ENCODE measurements around the gene BCKDK.

BCKDK gene

GRCh38 chr16:31084584-31085302 is 23.4 kb upstream of the BCKDK start:
- no peak overlapping the region for H3K9ac ChIP-seq (ENCODE audit: low read depth, low read length)
- no peaks in the 10 kb centered on the region for H3K4me1 ChIP-seq (ENCODE audit: insufficient read depth, low read length)

GRCh38 chr16:31085411-31085810 is 22.8 kb upstream of the BCKDK start:
- Histone ChIP-seq H3K9ac (ENCODE audit: low read depth, low read length) (no peak overlapping the region), H3K4me1 (ENCODE audit: insufficient read depth, low read length) (no peaks in the 10 kb centered on the region), H3K36me3 (ENCODE audit: insufficient read depth, low read length) (0 out of 2 replicates have a peak, but pooled peaks cover 6% of the 10 kb centered on the region), H3K9me3 (ENCODE audit: control insufficient read depth, insufficient read depth, low read length) (no peaks in the 10 kb centered on the region)

More at GRCh38 chr16:31084584-31085302, 23.4 kb upstream of the BCKDK start:
- peaks cover 4% of the 10 kb centered on the region; the same call in 1 of the 2 replicates for H3K36me3 ChIP-seq (ENCODE audit: insufficient read depth, low read length)
- H3K9me3 ChIP-seq (ENCODE audit: control insufficient read depth, insufficient read depth, low read length) = no peaks in the 10 kb centered on the region

GRCh38 chr16:31085873-31086628 is 22.1 kb upstream of the BCKDK start:
- no peaks in the 10 kb centered on the region for H3K4me1 ChIP-seq (ENCODE audit: insufficient read depth, low read length)
- H3K9ac ChIP-seq (ENCODE audit: low read depth, low read length) = no peak overlapping the region
- 0 out of 2 replicates have a peak, but pooled peaks cover 9% of the 10 kb centered on the region for H3K36me3 ChIP-seq (ENCODE audit: insufficient read depth, low read length)
- no peaks in the 10 kb centered on the region for H3K9me3 ChIP-seq (ENCODE audit: control insufficient read depth, insufficient read depth, low read length)

GRCh38 chr16:31086629-31086906 is 21.6 kb upstream of the BCKDK start:
- H3K36me3 ChIP-seq (ENCODE audit: insufficient read depth, low read length) = 0 out of 2 replicates have a peak, but pooled peaks cover 9% of the 10 kb centered on the region
- no peaks in the 10 kb centered on the region for H3K9me3 ChIP-seq (ENCODE audit: control insufficient read depth, insufficient read depth, low read length)
- H3K9ac ChIP-seq (ENCODE audit: low read depth, low read length) = no peak overlapping the region
- H3K4me1 ChIP-seq (ENCODE audit: insufficient read depth, low read length) = no peaks in the 10 kb centered on the region

GRCh38 chr16:31087481-31087880 is 20.7 kb upstream of the BCKDK start:
- Histone ChIP-seq H3K36me3 (ENCODE audit: insufficient read depth, low read length) (0 out of 2 replicates have a peak, but pooled peaks cover 9% of the 10 kb centered on the region), H3K9ac (ENCODE audit: low read depth, low read length) (no peak overlapping the region), H3K9me3 (ENCODE audit: control insufficient read depth, insufficient read depth, low read length) (no peaks in the 10 kb centered on the region), H3K4me1 (ENCODE audit: insufficient read depth, low read length) (no peaks in the 10 kb centered on the region)

GRCh38 chr16:31087971-31088370 is 20.2 kb upstream of the BCKDK start:
- Histone ChIP-seq H3K9me3 (ENCODE audit: control insufficient read depth, insufficient read depth, low read length) (no peaks in the 10 kb centered on the region), H3K9ac (ENCODE audit: low read depth, low read length) (no peak overlapping the region), H3K36me3 (ENCODE audit: insufficient read depth, low read length) (0 out of 2 replicates have a peak, but pooled peaks cover 9% of the 10 kb centered on the region), H3K4me1 (ENCODE audit: insufficient read depth, low read length) (peaks cover 3% of the 10 kb centered on the region; the same call in 1 of the 2 replicates)

- Histone ChIP-seq H3K4me1 (ENCODE audit: insufficient read depth, low read length) (peaks cover 3% of the 10 kb centered on the region; the same call in 1 of the 2 replicates), H3K9ac (ENCODE audit: low read depth, low read length) (no peak within 1 kb of the TSS), H3K36me3 (ENCODE audit: insufficient read depth, low read length) (0 out of 2 replicates have a peak, but pooled peaks cover 9% of the 10 kb centered on the region)
These were observed 19.6 kb upstream of the BCKDK start, which contains the start of gene PRSS53 for GRCh38 chr16:31088459-31089183. Gene PRSS53, minus strand, starts transcription at chr16:31088943. Its CDS starts 134 bp downstream, at chr16:31088809.

GRCh38 chr16:31089199-31089598 is 19.0 kb upstream of the BCKDK start:
- Histone ChIP-seq H3K4me1 (ENCODE audit: insufficient read depth, low read length) (peaks cover 3% of the 10 kb centered on the region; the same call in 1 of the 2 replicates), H3K36me3 (ENCODE audit: insufficient read depth, low read length) (0 out of 2 replicates have a peak, but pooled peaks cover 9% of the 10 kb centered on the region), H3K9ac (ENCODE audit: low read depth, low read length) (no peak overlapping the region), H3K9me3 (ENCODE audit: control insufficient read depth, insufficient read depth, low read length) (no peaks in the 10 kb centered on the region)

More at GRCh38 chr16:31088459-31089183, 19.6 kb upstream of the BCKDK start, which contains the start of gene PRSS53:
- H3K9me3 ChIP-seq (ENCODE audit: control insufficient read depth, insufficient read depth, low read length) = no peaks in the 10 kb centered on the region

GRCh38 chr16:31090540-31090939 is 17.6 kb upstream of the BCKDK start:
- Histone ChIP-seq H3K4me1 (ENCODE audit: insufficient read depth, low read length) (peaks cover 3% of the 10 kb centered on the region; the same call in 1 of the 2 replicates), H3K9ac (ENCODE audit: low read depth, low read length) (no peak overlapping the region), H3K9me3 (ENCODE audit: control insufficient read depth, insufficient read depth, low read length) (no peaks in the 10 kb centered on the region), H3K36me3 (ENCODE audit: insufficient read depth, low read length) (0 out of 2 replicates have a peak, but pooled peaks cover 9% of the 10 kb centered on the region)

GRCh38 chr16:31092330-31092729 is 15.9 kb upstream of the BCKDK start:
- Histone ChIP-seq H3K9me3 (ENCODE audit: control insufficient read depth, insufficient read depth, low read length) (no peaks in the 10 kb centered on the region), H3K36me3 (ENCODE audit: insufficient read depth, low read length) (0 out of 2 replicates have a peak, but pooled peaks cover 9% of the 10 kb centered on the region), H3K9ac (ENCODE audit: low read depth, low read length) (no peak overlapping the region), H3K4me1 (ENCODE audit: insufficient read depth, low read length) (peaks cover 3% of the 10 kb centered on the region; the same call in 1 of the 2 replicates)

GRCh38 chr16:31093132-31093703 is 15.0 kb upstream of the BCKDK start:
- Histone ChIP-seq H3K9ac (ENCODE audit: low read depth, low read length) (peak overlapping the region; percentile 84; the same call in 1 of the 2 replicates), H3K36me3 (ENCODE audit: insufficient read depth, low read length) (0 out of 2 replicates have a peak, but pooled peaks cover 9% of the 10 kb centered on the region), H3K4me1 (ENCODE audit: insufficient read depth, low read length) (peaks cover 3% of the 10 kb centered on the region; the same call in 1 of the 2 replicates), H3K9me3 (ENCODE audit: control insufficient read depth, insufficient read depth, low read length) (no peaks in the 10 kb centered on the region)

GRCh38 chr16:31094088-31094423 is 14.1 kb upstream of the BCKDK start:
- Histone ChIP-seq H3K4me1 (ENCODE audit: insufficient read depth, low read length) (peaks cover 3% of the 10 kb centered on the region; the same call in 1 of the 2 replicates), H3K9ac (ENCODE audit: low read depth, low read length) (peak overlapping the region; percentile 84), H3K36me3 (ENCODE audit: insufficient read depth, low read length) (0 out of 2 replicates have a peak, but pooled peaks cover 9% of the 10 kb centered on the region), H3K9me3 (ENCODE audit: control insufficient read depth, insufficient read depth, low read length) (no peaks in the 10 kb centered on the region)

GRCh38 chr16:31094424-31095120 is 13.6 kb upstream of the BCKDK start, which contains the start of gene VKORC1:
Gene VKORC1, minus strand, starts transcription at chr16:31094797. Its CDS starts 68 bp downstream, at chr16:31094729.
- no peaks in the 10 kb centered on the region for H3K9me3 ChIP-seq (ENCODE audit: control insufficient read depth, insufficient read depth, low read length)
- peaks cover 3% of the 10 kb centered on the region; the same call in 1 of the 2 replicates for H3K4me1 ChIP-seq (ENCODE audit: insufficient read depth, low read length)
- peak within 1 kb of the TSS; percentile 84 for H3K9ac ChIP-seq (ENCODE audit: low read depth, low read length)
- H3K36me3 ChIP-seq (ENCODE audit: insufficient read depth, low read length) = 0 out of 2 replicates have a peak, but pooled peaks cover 9% of the 10 kb centered on the region
